ENCODE measurements around the gene RBM26.

Gene RBM26

DNA sequence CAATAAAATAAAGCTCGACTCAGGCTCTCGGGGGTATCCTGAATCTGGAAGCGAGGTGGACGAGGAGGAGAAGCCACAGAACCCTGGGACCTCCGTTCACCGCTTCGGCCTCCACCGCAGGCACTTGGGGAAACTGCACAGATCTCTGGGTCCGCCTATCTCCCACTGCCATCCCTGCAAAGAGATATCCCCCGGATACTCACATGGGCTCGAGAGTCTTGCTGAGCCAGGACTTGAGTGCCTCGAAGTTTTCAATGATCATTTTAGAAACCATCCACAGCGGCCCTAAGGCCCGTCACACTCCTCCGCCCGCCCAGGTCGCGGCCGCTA lies 589 bp downstream of the RBM26 start:
- peak; percentile 70 for ATAC-seq
- TF ChIP-seq ZFP3 (CRISPR knock-in tag; IDR thresholded peaks at IDR 0.05) (0 out of 2 replicates have a peak, but pooled peaks have one; percentile 9), ISL1 (CRISPR knock-in tag; IDR thresholded peaks at IDR 0.05) (no peak)

DNA sequence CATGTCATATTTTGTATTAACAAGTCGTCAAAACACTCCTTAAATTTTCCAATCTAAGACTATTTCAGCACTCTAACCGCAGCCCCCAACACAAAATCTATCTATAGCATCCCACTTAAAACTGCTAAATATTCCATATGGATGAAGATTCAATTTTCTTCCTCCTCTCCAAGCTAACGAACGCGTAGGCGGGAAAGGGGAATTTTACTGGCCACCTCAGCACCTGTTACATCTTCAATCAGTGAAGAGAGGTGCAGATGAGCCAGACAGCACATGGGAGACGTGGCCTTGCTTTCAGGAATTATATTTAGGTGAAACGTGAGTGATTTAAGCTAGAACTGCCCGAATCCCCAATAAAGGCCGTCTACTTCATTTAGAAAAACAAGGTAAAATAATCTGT lies 1.1 kb downstream of the RBM26 start:
- no peak for ATAC-seq

DNA sequence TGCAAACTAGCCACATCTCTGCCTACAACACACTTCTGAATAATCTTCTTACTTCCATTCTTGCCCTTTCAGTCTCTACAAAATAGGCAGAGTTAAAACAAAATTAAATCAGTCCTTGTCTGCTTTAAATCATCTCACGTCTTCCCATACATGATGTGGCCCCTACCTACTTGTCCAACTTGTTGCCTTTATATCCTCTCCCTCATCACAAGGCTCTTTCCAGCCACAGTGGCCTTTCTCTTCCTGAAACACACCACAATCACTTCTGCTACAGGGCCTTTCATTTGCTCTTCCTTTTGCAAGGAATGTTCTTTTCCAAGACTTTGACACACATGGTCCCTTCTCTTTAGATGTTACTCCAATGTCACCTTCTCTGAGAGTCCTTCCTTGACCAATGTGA lies 1.7 kb downstream of the RBM26 start:
- ATAC-seq: no peak
- TF ChIP-seq PPARA (CRISPR knock-in tag; IDR thresholded peaks at IDR 0.05; ENCODE audit: borderline replicate concordance) (no peak), ZNF70 (CRISPR knock-in tag; IDR thresholded peaks at IDR 0.05) (no peak), BACH2 (CRISPR knock-in tag; IDR thresholded peaks at IDR 0.05; ENCODE audit: borderline replicate concordance) (no peak), ZNF565 (CRISPR knock-in tag; conservative IDR thresholded peaks at IDR 0.05; ENCODE audit: low read depth) (no peak), ZFP30 (CRISPR knock-in tag; IDR thresholded peaks at IDR 0.05) (no peak), ZC3H10 (CRISPR knock-in tag; IDR thresholded peaks at IDR 0.05) (no peak), OSR1 (CRISPR knock-in tag; IDR thresholded peaks at IDR 0.05) (no peak)
- TF ChIP-seq, protein P1, sequence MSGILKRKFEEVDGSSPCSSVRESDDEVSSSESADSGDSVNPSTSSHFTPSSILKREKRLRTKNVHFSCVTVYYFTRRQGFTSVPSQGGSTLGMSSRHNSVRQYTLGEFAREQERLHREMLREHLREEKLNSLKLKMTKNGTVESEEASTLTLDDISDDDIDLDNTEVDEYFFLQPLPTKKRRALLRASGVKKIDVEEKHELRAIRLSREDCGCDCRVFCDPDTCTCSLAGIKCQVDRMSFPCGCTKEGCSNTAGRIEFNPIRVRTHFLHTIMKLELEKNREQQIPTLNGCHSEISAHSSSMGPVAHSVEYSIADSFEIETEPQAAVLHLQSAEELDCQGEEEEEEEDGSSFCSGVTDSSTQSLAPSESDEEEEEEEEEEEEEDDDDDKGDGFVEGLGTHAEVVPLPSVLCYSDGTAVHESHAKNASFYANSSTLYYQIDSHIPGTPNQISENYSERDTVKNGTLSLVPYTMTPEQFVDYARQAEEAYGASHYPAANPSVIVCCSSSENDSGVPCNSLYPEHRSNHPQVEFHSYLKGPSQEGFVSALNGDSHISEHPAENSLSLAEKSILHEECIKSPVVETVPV (CRISPR knock-in tag; IDR thresholded peaks at IDR 0.05): no peak
- TF ChIP-seq, protein P2, sequence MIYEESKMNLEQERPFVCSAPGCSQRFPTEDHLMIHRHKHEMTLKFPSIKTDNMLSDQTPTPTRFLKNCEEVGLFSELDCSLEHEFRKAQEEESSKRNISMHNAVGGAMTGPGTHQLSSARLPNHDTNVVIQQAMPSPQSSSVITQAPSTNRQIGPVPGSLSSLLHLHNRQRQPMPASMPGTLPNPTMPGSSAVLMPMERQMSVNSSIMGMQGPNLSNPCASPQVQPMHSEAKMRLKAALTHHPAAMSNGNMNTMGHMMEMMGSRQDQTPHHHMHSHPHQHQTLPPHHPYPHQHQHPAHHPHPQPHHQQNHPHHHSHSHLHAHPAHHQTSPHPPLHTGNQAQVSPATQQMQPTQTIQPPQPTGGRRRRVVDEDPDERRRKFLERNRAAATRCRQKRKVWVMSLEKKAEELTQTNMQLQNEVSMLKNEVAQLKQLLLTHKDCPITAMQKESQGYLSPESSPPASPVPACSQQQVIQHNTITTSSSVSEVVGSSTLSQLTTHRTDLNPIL (CRISPR knock-in tag; IDR thresholded peaks at IDR 0.05; ENCODE audit: low read depth): no peak

More for the DNA sequence above, 1.1 kb downstream of the RBM26 start:
- no peak for TF ChIP-seq ESRRG (CRISPR knock-in tag; IDR thresholded peaks at IDR 0.05)
- no peak for TF ChIP-seq SNAI2 (CRISPR knock-in tag; IDR thresholded peaks at IDR 0.05)
- TF ChIP-seq ZNF565 (CRISPR knock-in tag; conservative IDR thresholded peaks at IDR 0.05; ENCODE audit: low read depth): no peak
- TF ChIP-seq, protein P2 (CRISPR knock-in tag; IDR thresholded peaks at IDR 0.05; ENCODE audit: low read depth): no peak
- no peak for TF ChIP-seq BACH2 (CRISPR knock-in tag; IDR thresholded peaks at IDR 0.05; ENCODE audit: borderline replicate concordance)
- TF ChIP-seq ISL1 (CRISPR knock-in tag; IDR thresholded peaks at IDR 0.05): no peak
- no peak for TF ChIP-seq ZFP30 (CRISPR knock-in tag; IDR thresholded peaks at IDR 0.05)
- TF ChIP-seq, protein P1 (CRISPR knock-in tag; IDR thresholded peaks at IDR 0.05): no peak
- TF ChIP-seq ZNF70 (CRISPR knock-in tag; IDR thresholded peaks at IDR 0.05): no peak
- TF ChIP-seq OSR1 (CRISPR knock-in tag; IDR thresholded peaks at IDR 0.05): no peak
- TF ChIP-seq TOX (CRISPR knock-in tag; IDR thresholded peaks at IDR 0.05; ENCODE audit: borderline replicate concordance): no peak
- TF ChIP-seq RARB (CRISPR knock-in tag; IDR thresholded peaks at IDR 0.05): no peak
- no peak for TF ChIP-seq GLIS3 (CRISPR knock-in tag; IDR thresholded peaks at IDR 0.05)
- TF ChIP-seq TCF4 (CRISPR knock-in tag; IDR thresholded peaks at IDR 0.05; ENCODE audit: borderline replicate concordance): no peak
- no peak for TF ChIP-seq PPARA (CRISPR knock-in tag; IDR thresholded peaks at IDR 0.05; ENCODE audit: borderline replicate concordance)

DNA sequence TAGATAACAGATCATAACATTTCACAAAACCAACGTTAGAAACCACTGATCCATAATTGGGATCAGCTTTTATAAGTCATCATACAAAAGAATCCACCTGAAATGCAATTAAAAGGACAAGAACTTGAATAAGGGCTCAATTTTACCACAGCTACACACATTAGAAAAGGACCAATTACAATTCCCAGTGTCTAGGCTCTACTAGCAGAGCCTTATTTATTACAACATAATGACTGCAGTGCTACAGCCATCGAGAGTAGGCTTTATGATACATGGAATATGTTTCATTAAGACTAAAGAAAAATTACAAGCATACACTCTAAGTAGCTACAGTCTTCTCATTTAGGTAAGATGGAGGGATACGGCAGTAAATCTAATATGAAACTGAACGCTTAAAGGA lies 2.9 kb downstream of the RBM26 start:
- ATAC-seq: no peak
- TF ChIP-seq ZNF8 (CRISPR knock-in tag; IDR thresholded peaks at IDR 0.05): no peak
- TF ChIP-seq, protein P2 (CRISPR knock-in tag; IDR thresholded peaks at IDR 0.05; ENCODE audit: low read depth): no peak
- no peak for TF ChIP-seq SNAI2 (CRISPR knock-in tag; IDR thresholded peaks at IDR 0.05)
- no peak for TF ChIP-seq ISL1 (CRISPR knock-in tag; IDR thresholded peaks at IDR 0.05)
- TF ChIP-seq RARB (CRISPR knock-in tag; IDR thresholded peaks at IDR 0.05): no peak
- TF ChIP-seq BACH2 (CRISPR knock-in tag; IDR thresholded peaks at IDR 0.05; ENCODE audit: borderline replicate concordance): no peak
- TF ChIP-seq ZC3H10 (CRISPR knock-in tag; IDR thresholded peaks at IDR 0.05): no peak
- TF ChIP-seq ZFP30 (CRISPR knock-in tag; IDR thresholded peaks at IDR 0.05): no peak
- TF ChIP-seq ARNTL (CRISPR knock-in tag; IDR thresholded peaks at IDR 0.05; ENCODE audit: borderline replicate concordance, low read depth): no peak
- TF ChIP-seq CSDC2 (CRISPR knock-in tag; IDR thresholded peaks at IDR 0.05): no peak
- no peak for TF ChIP-seq ZNF70 (CRISPR knock-in tag; IDR thresholded peaks at IDR 0.05)
- TF ChIP-seq ZFP3 (CRISPR knock-in tag; IDR thresholded peaks at IDR 0.05): no peak
- TF ChIP-seq ZNF565 (CRISPR knock-in tag; conservative IDR thresholded peaks at IDR 0.05; ENCODE audit: low read depth): no peak
- no peak for TF ChIP-seq GLIS3 (CRISPR knock-in tag; IDR thresholded peaks at IDR 0.05)
- TF ChIP-seq PPARA (CRISPR knock-in tag; IDR thresholded peaks at IDR 0.05; ENCODE audit: borderline replicate concordance): no peak
- TF ChIP-seq, protein P3, sequence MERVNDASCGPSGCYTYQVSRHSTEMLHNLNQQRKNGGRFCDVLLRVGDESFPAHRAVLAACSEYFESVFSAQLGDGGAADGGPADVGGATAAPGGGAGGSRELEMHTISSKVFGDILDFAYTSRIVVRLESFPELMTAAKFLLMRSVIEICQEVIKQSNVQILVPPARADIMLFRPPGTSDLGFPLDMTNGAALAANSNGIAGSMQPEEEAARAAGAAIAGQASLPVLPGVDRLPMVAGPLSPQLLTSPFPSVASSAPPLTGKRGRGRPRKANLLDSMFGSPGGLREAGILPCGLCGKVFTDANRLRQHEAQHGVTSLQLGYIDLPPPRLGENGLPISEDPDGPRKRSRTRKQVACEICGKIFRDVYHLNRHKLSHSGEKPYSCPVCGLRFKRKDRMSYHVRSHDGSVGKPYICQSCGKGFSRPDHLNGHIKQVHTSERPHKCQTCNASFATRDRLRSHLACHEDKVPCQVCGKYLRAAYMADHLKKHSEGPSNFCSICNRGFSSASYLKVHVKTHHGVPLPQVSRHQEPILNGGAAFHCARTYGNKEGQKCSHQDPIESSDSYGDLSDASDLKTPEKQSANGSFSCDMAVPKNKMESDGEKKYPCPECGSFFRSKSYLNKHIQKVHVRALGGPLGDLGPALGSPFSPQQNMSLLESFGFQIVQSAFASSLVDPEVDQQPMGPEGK (CRISPR knock-in tag; IDR thresholded peaks at IDR 0.05; ENCODE audit: borderline replicate concordance): no peak
